Astrocyte of the spinal cord (primary cell): ENCODE results near the gene MGAT5B.

ENCODE experiments used
- DNase-seq: peaks from one replicate; pipeline ENCODE4 v3.0.0; 2011; ENCODE audit warnings: low read depth, low spot score
- H3K4me3 ChIP-seq: 2 replicates; pipeline ENCODE4 v1.5.1; 2011; ENCODE audit warnings: low read depth, mild to moderate bottlenecking, low read length, moderate library complexity
- in situ Hi-C: cut with HindIII; loops from 2 replicates; pipeline ENCODE4 v1.10.0; 2017; ENCODE audit warnings: low sequenced_read_pairs
- TF ChIP-seq, protein P1 (sequence below): IDR thresholded peaks from 2 replicates; pipeline ENCODE4 v1.5.1; 2012; ENCODE audit warnings: low read depth, mild to moderate bottlenecking, low read length, inconsistent platforms

The MGAT5B gene

DNA sequence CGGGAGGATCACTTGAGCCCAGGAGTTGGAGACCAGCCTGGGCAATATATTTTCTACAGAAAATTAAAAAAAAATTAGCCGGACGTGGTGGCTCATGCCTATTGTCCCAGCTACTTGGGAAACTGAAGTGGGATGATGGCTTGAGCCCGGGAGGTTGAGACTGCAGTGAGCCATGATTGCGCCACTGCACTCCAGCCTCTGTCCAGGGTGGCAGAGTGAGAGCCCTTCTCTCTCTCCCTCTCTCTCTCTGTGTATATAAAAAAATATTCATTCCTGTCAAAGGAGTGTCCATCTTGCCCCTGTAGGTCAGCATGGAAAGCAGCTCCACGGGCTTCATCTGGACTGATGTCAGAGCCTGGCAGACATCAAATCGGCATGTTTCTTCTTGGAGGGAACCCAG is 31.2 kb downstream of the MGAT5B start:
- no peak overlapping the region for H3K4me3 ChIP-seq
- in situ Hi-C loops = no loop called here
- TF ChIP-seq, protein P1, sequence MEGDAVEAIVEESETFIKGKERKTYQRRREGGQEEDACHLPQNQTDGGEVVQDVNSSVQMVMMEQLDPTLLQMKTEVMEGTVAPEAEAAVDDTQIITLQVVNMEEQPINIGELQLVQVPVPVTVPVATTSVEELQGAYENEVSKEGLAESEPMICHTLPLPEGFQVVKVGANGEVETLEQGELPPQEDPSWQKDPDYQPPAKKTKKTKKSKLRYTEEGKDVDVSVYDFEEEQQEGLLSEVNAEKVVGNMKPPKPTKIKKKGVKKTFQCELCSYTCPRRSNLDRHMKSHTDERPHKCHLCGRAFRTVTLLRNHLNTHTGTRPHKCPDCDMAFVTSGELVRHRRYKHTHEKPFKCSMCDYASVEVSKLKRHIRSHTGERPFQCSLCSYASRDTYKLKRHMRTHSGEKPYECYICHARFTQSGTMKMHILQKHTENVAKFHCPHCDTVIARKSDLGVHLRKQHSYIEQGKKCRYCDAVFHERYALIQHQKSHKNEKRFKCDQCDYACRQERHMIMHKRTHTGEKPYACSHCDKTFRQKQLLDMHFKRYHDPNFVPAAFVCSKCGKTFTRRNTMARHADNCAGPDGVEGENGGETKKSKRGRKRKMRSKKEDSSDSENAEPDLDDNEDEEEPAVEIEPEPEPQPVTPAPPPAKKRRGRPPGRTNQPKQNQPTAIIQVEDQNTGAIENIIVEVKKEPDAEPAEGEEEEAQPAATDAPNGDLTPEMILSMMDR = no peak
- no peak for DNase-seq

DNA sequence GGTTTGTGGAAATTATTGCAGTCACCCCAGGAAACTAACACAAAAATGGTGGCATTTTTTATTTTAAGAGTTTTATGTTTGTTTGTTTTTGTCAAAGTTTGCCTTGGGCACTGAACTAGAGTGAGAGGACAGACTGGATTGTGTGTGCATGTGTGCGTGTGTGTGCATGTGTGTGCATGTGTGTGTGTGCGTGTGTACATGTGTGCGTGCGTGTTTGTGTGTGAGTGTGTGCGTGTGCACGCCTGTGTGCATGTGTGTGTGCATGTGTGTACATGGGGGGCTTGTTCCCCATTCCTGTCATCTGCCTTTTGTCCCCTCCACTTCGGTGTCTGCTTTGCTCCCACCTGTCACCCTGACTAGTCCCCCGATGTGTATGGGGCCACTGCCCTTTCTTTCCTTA is 32.5 kb downstream of the MGAT5B start:
- no peak for DNase-seq
- no peak overlapping the region for H3K4me3 ChIP-seq
- TF ChIP-seq, protein P1 = no peak
- in situ Hi-C loops = no loop called here

DNA sequence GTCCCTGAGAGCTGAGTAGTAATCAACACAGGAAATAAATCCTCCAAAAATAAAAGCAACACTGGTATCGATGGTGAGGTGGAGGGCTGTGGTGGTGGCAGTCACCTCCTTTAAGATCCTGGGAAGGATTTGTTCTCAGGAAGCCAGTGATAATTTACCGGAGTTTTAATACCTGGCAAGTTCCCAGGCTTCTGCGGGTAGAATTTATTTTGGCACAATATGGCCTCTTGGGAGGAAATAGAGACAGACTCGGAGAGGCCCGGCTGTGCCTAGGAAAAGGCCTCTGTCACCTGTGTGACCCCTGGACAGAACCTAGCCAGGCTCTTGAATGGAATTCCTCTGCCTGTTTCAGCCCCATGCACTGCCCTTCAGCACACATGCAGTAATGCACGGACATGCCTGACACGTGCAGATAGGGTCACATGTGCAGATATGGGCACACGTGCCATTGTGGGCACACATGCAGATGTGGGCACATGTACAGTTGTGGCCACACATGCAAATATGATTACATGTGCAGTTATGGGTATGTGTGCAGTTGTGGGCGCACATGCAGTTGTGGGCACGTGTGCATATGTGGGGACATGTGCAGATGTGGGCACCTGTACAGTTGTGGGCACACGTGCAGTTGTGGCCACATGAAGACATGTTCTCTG is 33.5 kb downstream of the MGAT5B start:
- in situ Hi-C loops = no loop called here
- no peak overlapping the region for H3K4me3 ChIP-seq
- TF ChIP-seq, protein P1 = no peak
- DNase-seq = no peak

DNA sequence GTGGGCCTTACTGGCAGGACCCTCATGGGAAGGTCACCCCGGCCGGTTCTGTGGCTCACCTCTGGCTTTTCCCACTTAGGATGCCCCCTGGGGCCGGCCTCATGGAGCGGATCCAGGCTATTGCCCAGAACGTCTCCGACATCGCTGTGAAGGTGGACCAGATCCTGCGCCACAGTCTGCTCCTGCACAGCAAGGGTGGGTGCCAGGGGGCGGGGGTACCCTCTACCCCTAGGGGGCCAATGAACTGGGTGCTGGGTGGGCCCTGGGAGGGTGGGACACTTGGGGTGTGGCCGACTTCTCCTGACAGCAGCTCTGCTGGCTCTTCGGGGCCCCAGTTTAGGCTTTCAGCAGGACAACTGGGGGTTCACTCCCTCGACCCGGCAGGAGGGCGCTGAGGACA is 34.3 kb downstream of the MGAT5B start:
- H3K4me3 ChIP-seq = no peak overlapping the region
- in situ Hi-C loops = no loop called here
- DNase-seq = no peak
- TF ChIP-seq, protein P1 = no peak

DNA sequence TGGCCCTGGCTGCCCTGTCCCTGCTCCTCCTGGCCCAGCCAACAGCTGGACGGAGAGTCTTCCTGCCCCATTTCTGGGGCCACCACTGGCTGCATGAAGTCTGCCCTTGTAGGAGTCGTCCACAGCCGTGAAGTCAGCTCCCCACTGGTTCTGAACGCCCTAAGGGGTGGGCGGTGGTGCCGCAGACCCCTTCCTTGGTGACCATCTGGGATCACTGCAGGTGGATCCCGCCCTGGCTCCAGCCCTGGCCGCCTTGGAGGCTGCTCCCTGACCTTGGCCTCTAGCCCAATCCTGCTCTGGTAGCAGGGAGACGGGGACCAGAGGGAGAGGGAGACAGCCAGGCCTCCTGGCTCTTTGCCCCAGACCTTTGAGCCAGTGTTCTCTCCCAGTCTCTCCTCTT is 35.4 kb downstream of the MGAT5B start:
- no peak overlapping the region for H3K4me3 ChIP-seq
- TF ChIP-seq, protein P1 = no peak
- in situ Hi-C loops = no loop called here
- DNase-seq = no peak

DNA sequence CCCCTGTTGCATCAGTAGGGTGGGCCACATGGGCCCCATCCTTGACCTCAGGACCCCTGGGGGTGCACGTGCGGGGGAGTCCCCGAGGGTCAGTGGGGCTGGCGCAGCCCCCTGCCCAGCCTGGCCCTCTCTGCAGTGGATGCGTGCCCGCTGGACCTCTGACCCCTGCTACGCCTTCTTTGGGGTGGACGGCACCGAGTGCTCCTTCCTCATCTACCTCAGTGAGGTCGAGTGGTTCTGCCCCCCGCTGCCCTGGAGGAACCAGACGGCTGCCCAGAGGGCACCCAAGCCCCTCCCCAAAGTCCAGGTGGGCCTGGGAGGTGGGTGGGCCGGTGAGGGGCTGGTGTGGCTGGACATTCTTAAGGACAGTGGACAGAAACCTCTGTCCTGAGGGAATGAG is 35.9 kb downstream of the MGAT5B start:
- DNase-seq = no peak
- in situ Hi-C loops = no loop called here
- no peak overlapping the region for H3K4me3 ChIP-seq
- TF ChIP-seq, protein P1 = no peak
